Astrocyte of the hippocampus (primary cell): Measurements from ENCODE around the gene MYH7.

Source experiments
- DNase-seq: peaks from one replicate; pipeline ENCODE4 v3.0.0; 2011; ENCODE audit warnings: low read depth, low spot score

MYH7 gene

DNA sequence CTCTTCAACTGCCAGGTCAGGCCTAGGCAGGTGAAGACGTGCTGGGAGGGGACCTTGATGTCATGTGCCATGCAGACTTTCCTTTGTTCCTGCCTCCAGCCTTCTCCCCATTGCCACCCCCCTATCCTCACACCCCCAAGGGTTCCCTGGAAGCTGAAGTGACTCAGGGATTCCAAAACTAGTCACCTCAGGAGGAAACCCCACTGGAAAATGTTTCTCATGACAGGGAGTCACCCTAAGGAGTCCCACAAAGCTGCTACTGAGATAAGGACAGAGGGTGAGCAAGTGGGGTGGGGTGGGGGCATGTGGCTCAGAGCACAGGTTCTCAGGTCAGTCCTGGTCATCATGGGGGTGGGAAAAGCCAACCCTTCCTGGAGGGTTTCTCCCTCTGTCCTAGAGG, 65.2 kb downstream of the MYH7 start:
- no peak for DNase-seq

DNA sequence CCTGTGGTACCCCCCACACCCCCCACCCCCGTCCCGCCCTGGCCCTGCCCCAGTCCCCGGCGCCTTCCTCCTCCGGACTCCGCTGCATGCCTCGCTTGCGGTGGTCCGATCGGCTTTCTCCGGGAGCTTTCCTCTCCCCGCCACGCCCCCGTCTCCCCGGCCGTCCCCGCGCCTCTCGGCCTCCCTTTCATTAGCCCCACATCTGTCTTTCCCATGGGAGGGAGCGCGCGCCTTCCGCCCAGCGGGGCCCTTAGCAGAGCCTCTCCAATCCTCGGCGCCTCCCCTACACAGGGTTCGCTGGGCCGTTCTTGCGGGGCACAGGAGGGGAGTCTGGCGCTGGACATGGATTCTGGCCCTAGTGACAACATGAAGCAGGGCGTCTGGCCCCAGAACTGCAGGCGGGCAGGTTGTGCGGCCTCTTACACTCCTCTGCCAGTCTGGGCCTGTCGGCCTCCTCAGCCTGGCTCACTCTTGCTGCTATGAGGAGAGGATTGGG, 69.0 kb downstream of the MYH7 start:
- DNase-seq, result peak; percentile 74

DNA sequence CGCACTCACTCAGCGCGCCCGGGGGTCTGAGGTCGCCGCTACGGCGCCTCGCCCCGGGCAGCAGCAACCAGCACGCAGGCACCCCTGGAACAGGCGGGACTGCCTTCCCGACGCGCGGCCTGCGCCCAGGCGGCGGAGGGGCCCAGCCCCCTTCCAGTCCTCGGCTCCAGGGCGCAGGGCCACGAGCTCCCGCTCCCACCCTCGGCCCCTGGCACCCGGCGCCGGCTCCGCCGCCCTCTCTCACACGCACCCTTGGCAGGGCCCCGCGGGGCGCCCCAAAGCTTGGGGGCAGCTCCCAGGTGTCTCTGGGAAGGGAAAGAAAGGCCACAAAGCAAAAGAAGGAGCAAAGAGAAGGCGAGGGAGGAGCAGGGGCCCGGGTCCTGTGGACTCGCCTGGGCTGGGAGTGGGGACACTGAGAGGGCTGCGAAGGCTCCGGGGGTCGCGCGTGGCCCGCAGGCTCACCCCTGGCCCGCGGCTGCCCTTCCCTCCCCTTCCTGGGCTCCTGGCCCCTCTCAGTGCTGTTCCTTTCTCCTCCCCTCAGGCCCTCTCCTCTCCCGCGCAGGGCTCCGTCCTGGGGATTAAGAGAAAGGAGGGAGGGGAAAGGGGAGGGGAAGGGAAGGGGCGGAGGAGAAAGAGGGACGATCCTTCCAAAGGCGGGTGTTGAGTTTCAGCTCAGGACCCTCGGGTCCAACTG, 69.6 kb downstream of the MYH7 start:
- peak; percentile 83 for DNase-seq

DNA sequence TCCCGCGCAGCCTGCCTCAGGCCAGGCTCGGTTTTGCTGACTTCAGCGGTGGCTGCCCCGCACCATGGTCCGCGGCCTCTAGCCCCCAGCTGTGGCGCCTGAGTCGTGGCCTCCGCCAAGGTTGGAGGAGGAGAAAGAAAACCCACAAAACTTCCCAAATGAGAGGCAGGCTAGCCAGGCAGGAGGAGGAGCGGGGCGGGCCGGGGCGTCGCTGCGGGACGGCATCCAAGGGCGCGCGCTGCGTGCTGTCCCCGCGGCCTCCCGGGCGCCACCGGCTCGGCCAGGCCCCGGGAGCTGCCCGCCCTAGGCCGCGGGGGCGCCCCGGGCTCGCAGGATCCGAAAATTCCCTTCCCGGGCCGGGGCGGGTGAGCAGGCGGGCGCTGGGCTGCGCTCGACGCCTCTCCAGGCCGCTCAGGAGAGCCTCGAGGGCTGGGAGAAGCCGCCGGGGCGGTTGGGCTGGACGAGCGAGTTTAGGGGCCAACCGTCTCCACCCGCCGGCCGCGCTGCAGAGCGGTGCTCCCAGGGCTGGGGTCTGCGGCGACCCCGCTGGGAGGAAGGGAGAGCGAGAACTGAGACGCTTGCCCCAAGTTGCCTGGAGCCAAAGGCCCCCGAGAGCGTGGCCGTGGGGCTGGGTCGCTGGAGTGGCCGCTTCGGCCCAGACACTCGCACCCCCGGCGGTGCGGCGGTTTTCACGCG, 70.3 kb downstream of the MYH7 start, which contains the start of gene EFS:
TSS of gene EFS (minus strand) at position 137 of the 696 bp plus-strand sequence. CDS start 147 bp downstream, outside the sequence.
- peak; percentile 68 for DNase-seq

DNA sequence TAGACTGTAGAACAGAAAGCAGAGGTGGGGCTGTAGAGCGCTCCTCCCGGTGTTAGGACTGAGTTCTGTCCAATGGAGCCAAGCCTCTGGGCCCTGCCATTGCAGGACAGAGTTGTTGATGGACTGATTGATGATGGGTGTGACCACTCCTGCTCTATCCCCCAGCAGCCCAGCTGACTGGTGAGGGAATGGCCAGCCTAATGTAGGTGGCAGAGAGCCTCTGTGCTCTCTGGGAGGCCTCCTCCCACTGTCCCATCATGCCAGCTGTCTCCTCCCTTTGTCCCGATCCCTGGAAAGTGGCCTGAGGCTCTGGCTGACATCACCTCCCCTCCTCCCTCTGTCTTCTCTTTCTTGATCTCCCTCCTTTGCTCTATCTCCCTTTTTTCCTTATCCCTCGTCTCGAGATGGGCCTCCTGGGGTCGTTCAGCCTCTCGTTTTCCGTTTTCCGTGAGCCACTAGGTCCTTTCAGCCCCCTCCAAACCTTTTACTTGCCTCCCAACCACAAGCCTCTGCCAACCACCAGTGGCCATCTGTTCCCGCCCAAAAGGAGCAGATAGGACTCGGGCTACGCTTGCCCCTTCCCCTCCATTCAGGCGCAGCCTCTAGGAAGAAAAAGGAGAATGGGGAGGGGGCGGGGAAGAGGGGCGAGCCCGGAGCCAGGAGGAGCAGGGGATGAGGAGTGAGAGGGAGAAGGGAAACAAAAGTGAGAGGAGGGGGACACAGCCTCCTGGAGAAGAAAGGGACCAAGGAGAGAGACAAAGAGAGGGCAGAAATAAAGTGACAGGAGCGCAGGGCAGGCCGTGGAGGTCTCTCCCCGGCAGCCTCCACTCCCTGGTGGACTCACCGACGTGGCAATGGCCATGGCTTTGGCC, 71.1 kb downstream of the MYH7 start:
- DNase-seq, result peak; percentile 38
